SK-N-SH (cell line): ENCODE data around the gene AURKB. TPM values are rescaled to one million over a fixed set of nuclear protein-coding genes. Genes with fewer than 3 reads are reported as not detected.

Source experiments
- CTCF ChIA-PET: fragments of 300-600, 350-600 bp; formaldehyde crosslinking; extraction: SDS; loops from one replicate; lab custom pipeline; 2021; lab: Yijun Ruan, JAX
- POLR2A ChIA-PET: fragments of 350-600 bp; sonication (Branson Sonifier 250); formaldehyde crosslinking; extraction: SDS; loops from one replicate; lab custom pipeline; 2020; ENCODE audit warnings: antibody characterized with exemption, inconsistent platforms; lab: Yijun Ruan, JAX
- DNase-seq: peaks from one replicate; pipeline ENCODE4 v3.0.0; 2012
- H2AFZ ChIP-seq: fragments of 200-600 bp; sonication (generic); 2 replicates; pipeline ENCODE4 v1.8.1; 2016; ENCODE audit warnings: antibody characterized with exemption, mild to moderate bottlenecking, low read depth
- H3F3A ChIP-seq: fragments of 200-600 bp; sonication (generic); replicated peaks from 2 replicates; pipeline ENCODE3; 2016; ENCODE audit warnings: antibody characterized with exemption, mild to moderate bottlenecking; ENCODE audit not compliant: insufficient read depth
- H3K27ac ChIP-seq, 2 experiments: fragments of 200-500 bp in 1 of 2; fragments of 200-600 bp in 1 of 2; sonication (Bioruptor generic) in 1 of 2; sonication (generic), shearing (Covaris generic) in 1 of 2; 2 replicates each; pipeline versions ENCODE4 v1.5.1 to v1.6.1; 2014 to 2016; ENCODE audit warnings: low read depth in 2 of 2, inconsistent platforms in 1 of 2, low read length in 1 of 2, mild to moderate bottlenecking in 1 of 2, mixed read lengths in 1 of 2
- H3K27me3 ChIP-seq: fragments of 200-600 bp; sonication (generic), shearing (Covaris generic); 2 replicates; pipeline ENCODE4 v1.6.1; 2016; ENCODE audit warnings: mixed run types; ENCODE audit not compliant: insufficient read depth
- H3K36me3 ChIP-seq, 2 experiments: fragments of 200-500 bp in 1 of 2; fragments of 200-600 bp in 1 of 2; sonication (Bioruptor generic) in 1 of 2; sonication (generic) in 1 of 2; replicated peaks in 1 of 2; 2 replicates each; pipeline versions ENCODE3 to v1.5.1; 2014 to 2016; ENCODE audit warnings: low read length in 1 of 2, mild to moderate bottlenecking in 1 of 2; ENCODE audit not compliant: insufficient read depth in 2 of 2, control insufficient read depth in 1 of 2
- H3K4me1 ChIP-seq, 2 experiments: fragments of 200-500 bp in 1 of 2; fragments of 200-600 bp in 1 of 2; sonication (Bioruptor generic) in 1 of 2; sonication (generic), shearing (Covaris generic) in 1 of 2; 2 replicates each; pipeline versions ENCODE4 v1.5.1 to v1.6.1; 2014 to 2016; ENCODE audit warnings: low read depth in 1 of 2, low read length in 1 of 2, mixed run types in 1 of 2; ENCODE audit not compliant: insufficient read depth in 2 of 2, control insufficient read depth in 1 of 2
- H3K4me2 ChIP-seq: fragments of 200-600 bp; sonication (generic), shearing (Covaris generic); 2 replicates; pipeline ENCODE4 v1.6.1; 2017; ENCODE audit warnings: mixed run types
- H3K4me3 ChIP-seq, 2 experiments: fragments of 200-500 bp in 1 of 2; fragments of 200-600 bp in 1 of 2; sonication (Bioruptor generic) in 1 of 2; sonication (generic), shearing (Covaris generic) in 1 of 2; 2 replicates each; pipeline versions ENCODE4 v1.5.1 to v1.8.1; 2014 to 2016; ENCODE audit warnings: low read depth in 2 of 2, inconsistent platforms in 1 of 2, low read length in 1 of 2, mild to moderate bottlenecking in 1 of 2, mixed read lengths in 1 of 2, moderate library complexity in 1 of 2
- H3K79me2 ChIP-seq: fragments of 200-600 bp; sonication (generic); 2 replicates; pipeline ENCODE4 v1.8.1; 2017; ENCODE audit warnings: mild to moderate bottlenecking; ENCODE audit not compliant: insufficient read depth
- H3K9ac ChIP-seq: fragments of 200-600 bp; sonication (generic); 2 replicates; pipeline ENCODE4 v1.6.1; 2017; ENCODE audit warnings: mixed run types
- H3K9me2 ChIP-seq: fragments of 200-600 bp; sonication (generic); 2 replicates; pipeline ENCODE4 v1.6.1; 2017; ENCODE audit warnings: mixed run types
- H3K9me3 ChIP-seq: fragments of 200-600 bp; sonication (generic); 2 replicates; pipeline ENCODE4 v1.6.1; 2017; ENCODE audit warnings: mixed run types, mild to moderate bottlenecking, moderate library complexity
- H4K20me1 ChIP-seq: fragments of 200-600 bp; sonication (generic); 2 replicates; pipeline ENCODE4 v1.6.1; 2017; ENCODE audit warnings: mild to moderate bottlenecking, mixed run types; ENCODE audit not compliant: insufficient read depth
- CTCF ChIP-seq: fragments of 200-600 bp; sonication (generic); IDR thresholded peaks from 2 replicates; pipeline ENCODE4 v1.6.1; 2017; ENCODE audit warnings: antibody characterized with exemption, mild to moderate bottlenecking, moderate library complexity
- ELF1 ChIP-seq: IDR thresholded peaks from 2 replicates; pipeline ENCODE4 v1.4.0; 2012
- EP300 ChIP-seq, 2 experiments: IDR thresholded peaks; 2 replicates each; pipeline versions ENCODE4 v1.4.0 to v1.6.1; 2012; ENCODE audit warnings: borderline replicate concordance in 1 of 2, low read depth in 1 of 2, low read length in 1 of 2
- FOSL2 ChIP-seq: IDR thresholded peaks from 2 replicates; pipeline ENCODE4 v1.4.0; 2012; ENCODE audit warnings: low read depth, mild to moderate bottlenecking, moderate library complexity, borderline replicate concordance
- FOXJ3 ChIP-seq: sonication (generic); formaldehyde crosslinking; IDR thresholded peaks from 2 replicates; pipeline ENCODE4 v1.5.1; 2020; ENCODE audit warnings: mild to moderate bottlenecking, missing genetic modification reagents
- GABPA ChIP-seq: IDR thresholded peaks from 2 replicates; pipeline ENCODE4 v1.4.0; 2012; ENCODE audit warnings: low read depth, mild to moderate bottlenecking
- GATA2 ChIP-seq: sonication (generic); formaldehyde crosslinking; IDR thresholded peaks from 2 replicates; pipeline ENCODE4 v1.5.0; 2020; ENCODE audit warnings: mild to moderate bottlenecking, missing genetic modification reagents
- NFIC ChIP-seq: IDR thresholded peaks from 2 replicates; pipeline ENCODE4 v1.4.0; 2012; ENCODE audit warnings: borderline replicate concordance
- POLR2AphosphoS5 ChIP-seq: IDR thresholded peaks from 2 replicates; pipeline ENCODE4 v1.6.1; 2012; ENCODE audit warnings: low read depth, low read length
- RAD21 ChIP-seq: IDR thresholded peaks from 2 replicates; pipeline ENCODE4 v1.6.1; 2012; ENCODE audit warnings: mild to moderate bottlenecking, low read length
- RCOR1 ChIP-seq: fragments of 150-350 bp; IDR thresholded peaks from 2 replicates; pipeline ENCODE4 v1.6.1; 2017; ENCODE audit warnings: antibody characterized with exemption, low read length
- RFX5 ChIP-seq: IDR thresholded peaks from 2 replicates; pipeline ENCODE4 v1.6.1; 2012; ENCODE audit warnings: mild to moderate bottlenecking, improper control_type of control experiment, low read length
- RXRA ChIP-seq: IDR thresholded peaks from 2 replicates; pipeline ENCODE4 v1.4.0; 2012; ENCODE audit warnings: low read depth, mild to moderate bottlenecking, borderline replicate concordance
- SIN3A ChIP-seq: IDR thresholded peaks from 2 replicates; pipeline ENCODE4 v1.6.1; 2012; ENCODE audit warnings: low read depth, mild to moderate bottlenecking, low read length, moderate library complexity, borderline replicate concordance
- SMC3 ChIP-seq: IDR thresholded peaks from 2 replicates; pipeline ENCODE4 v1.6.1; 2012; ENCODE audit warnings: low read depth, low read length, improper control_type of control experiment
- TAF1 ChIP-seq: IDR thresholded peaks from 2 replicates; pipeline ENCODE4 v1.6.1; 2012; ENCODE audit warnings: low read depth, mild to moderate bottlenecking, low read length, moderate library complexity, borderline replicate concordance
- TEAD4 ChIP-seq: IDR thresholded peaks from 2 replicates; pipeline ENCODE4 v1.4.0; 2012; ENCODE audit warnings: mild to moderate bottlenecking, borderline replicate concordance; ENCODE audit not compliant: insufficient read depth
- WGBS: methylation state at CpG from one replicate; pipeline ENCODE4 v1.1.6; 2017; ENCODE audit warnings: low lambda C conversion rate; 5-methylcytosine and 5-hydroxymethylcytosine counted together
- polyA plus RNA-seq, 3 experiments: library from polyadenylated mRNA; depleted of rRNA; stranded (reverse); fragments of >200 nt; gene quantifications; 2 replicates each; pipeline ENCODE4 v1.2.3, GENCODE V29; 2012
- TF ChIP-seq, protein P1 (sequence below): IDR thresholded peaks from 2 replicates; pipeline ENCODE4 v1.4.0; 2012; ENCODE audit warnings: low read depth
- TF ChIP-seq, protein P2 (sequence below): fragments of 150-350 bp; IDR thresholded peaks from 2 replicates; pipeline ENCODE4 v1.6.1; 2017; ENCODE audit warnings: antibody characterized with exemption, low read length, low read depth, borderline replicate concordance
- TF ChIP-seq, protein P3 (sequence below): IDR thresholded peaks from 2 replicates; pipeline ENCODE4; 2012
- TF ChIP-seq, protein P4 (sequence below): fragments of 150-350 bp; IDR thresholded peaks from 2 replicates; pipeline ENCODE4 v1.6.1; 2016; ENCODE audit warnings: mild to moderate bottlenecking, low read depth, low read length

The AURKB gene
- polyA plus RNA-seq, 1 of the 3 experiments (the other 2 are of a cell fraction) = 43.9 TPM

DNA sequence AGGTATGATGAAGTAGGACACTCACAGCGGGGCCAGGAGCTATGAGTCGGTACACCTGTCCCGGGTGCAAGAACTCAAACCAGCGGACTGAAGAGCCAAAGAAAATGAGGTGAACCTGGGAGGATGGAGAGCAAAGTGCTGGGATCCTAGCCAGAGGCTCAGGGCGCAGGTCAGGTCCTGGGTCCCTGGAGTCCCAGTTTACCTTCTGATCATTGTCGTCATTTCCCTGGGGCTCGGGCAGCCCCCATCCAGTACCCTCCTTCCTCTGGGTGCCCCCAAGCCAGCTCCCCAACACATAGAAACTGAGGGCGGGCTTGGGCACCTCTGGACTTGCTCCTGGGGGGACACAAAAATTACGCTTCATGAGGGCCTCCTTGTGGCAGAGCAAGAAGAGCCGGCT, 21.3 kb upstream of the AURKB start:
- Histone ChIP-seq H3K9me3 (no peaks in the 10 kb centered on the region), H3K36me3 (peaks cover 12 to 67% of the 10 kb centered on the region in 2 experiments), H3F3A (peaks cover 10% of the 10 kb centered on the region), H3K27me3 (no peaks in the 10 kb centered on the region), H3K9me2 (no peaks in the 10 kb centered on the region), H2AFZ (no peak overlapping the region), H3K27ac (no peak overlapping the region), H4K20me1 (no peaks in the 10 kb centered on the region), H3K79me2 (no peaks in the 10 kb centered on the region), H3K4me1 (peaks cover 0 to 10% of the 10 kb centered on the region in 2 experiments; a peak in 3 of 4 replicates), H3K4me2 (no peak overlapping the region), H3K4me3 (no peak overlapping the region), H3K9ac (no peak overlapping the region)
- ChIA-PET CTCF (interaction anchor here (1.2 kb wide), 1 partner anchor 14 kb away, joined by 5 read pairs; no protein-coding TSS in a partner anchor), POLR2A (interaction anchor here (1.3 kb wide), 1 partner anchor 59 kb away, joined by 3 read pairs; no protein-coding TSS in a partner anchor)
- TF ChIP-seq, protein P1, sequence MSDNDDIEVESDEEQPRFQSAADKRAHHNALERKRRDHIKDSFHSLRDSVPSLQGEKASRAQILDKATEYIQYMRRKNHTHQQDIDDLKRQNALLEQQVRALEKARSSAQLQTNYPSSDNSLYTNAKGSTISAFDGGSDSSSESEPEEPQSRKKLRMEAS = no peak
- TF ChIP-seq ELF1 (no peak), RAD21 (no peak), TAF1 (no peak), TEAD4 (no peak)
- TF ChIP-seq, protein P2, sequence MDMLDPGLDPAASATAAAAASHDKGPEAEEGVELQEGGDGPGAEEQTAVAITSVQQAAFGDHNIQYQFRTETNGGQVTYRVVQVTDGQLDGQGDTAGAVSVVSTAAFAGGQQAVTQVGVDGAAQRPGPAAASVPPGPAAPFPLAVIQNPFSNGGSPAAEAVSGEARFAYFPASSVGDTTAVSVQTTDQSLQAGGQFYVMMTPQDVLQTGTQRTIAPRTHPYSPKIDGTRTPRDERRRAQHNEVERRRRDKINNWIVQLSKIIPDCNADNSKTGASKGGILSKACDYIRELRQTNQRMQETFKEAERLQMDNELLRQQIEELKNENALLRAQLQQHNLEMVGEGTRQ = no peak
- no peak for DNase-seq
- WGBS = 86% methylated on average over 10 of the region's 10 CpGs

GRCh38 chr17:8227238-8227581, 16.8 kb upstream of the AURKB start:
- DNase-seq = no peak
- Histone ChIP-seq H3K4me3 (peak overlapping the region; percentile 55), H3K9me2 (no peaks in the 10 kb centered on the region), H3K36me3 (peaks cover 12 to 39% of the 10 kb centered on the region in 2 experiments), H4K20me1 (0 out of 2 replicates have a peak, but pooled peaks cover 4% of the 10 kb centered on the region), H3K4me1 (peaks cover 8 to 23% of the 10 kb centered on the region in 2 experiments; a peak in 3 of 4 replicates), H3K9me3 (no peaks in the 10 kb centered on the region), H3K4me2 (peak overlapping the region; percentile 60), H2AFZ (no peak overlapping the region), H3F3A (peaks cover 35% of the 10 kb centered on the region), H3K79me2 (no peaks in the 10 kb centered on the region), H3K27ac (peak overlapping the region; percentile 82 to 95), H3K9ac (peak overlapping the region; percentile 55; the same call in 1 of the 2 replicates), H3K27me3 (no peaks in the 10 kb centered on the region)
- 75% methylated on average over 3 of the region's 4 CpGs for WGBS
- CTCF ChIA-PET = interaction anchor here (1.3 to 2.0 kb wide), 4 partner anchors 22 to 153 kb away, joined by 3 to 8 read pairs (median 5); partner anchors contain the start of genes PFAS and RANGRF
- TF ChIP-seq FOSL2 (no peak), GABPA (no peak), RCOR1 (no peak), POLR2AphosphoS5 (no peak), RXRA (no peak), RFX5 (no peak), FOXJ3 (CRISPR knock-in tag) (no peak), SIN3A (no peak), TAF1 (no peak), NFIC (no peak), TEAD4 (no peak), ELF1 (no peak), SMC3 (no peak), CTCF (no peak), GATA2 (CRISPR knock-in tag) (no peak), EP300 (IDR thresholded peaks at IDR 0.05; ENCODE audit: borderline replicate concordance in 1 of 2, low read depth in 1 of 2, low read length in 1 of 2) (no peak)
- TF ChIP-seq, protein P3, sequence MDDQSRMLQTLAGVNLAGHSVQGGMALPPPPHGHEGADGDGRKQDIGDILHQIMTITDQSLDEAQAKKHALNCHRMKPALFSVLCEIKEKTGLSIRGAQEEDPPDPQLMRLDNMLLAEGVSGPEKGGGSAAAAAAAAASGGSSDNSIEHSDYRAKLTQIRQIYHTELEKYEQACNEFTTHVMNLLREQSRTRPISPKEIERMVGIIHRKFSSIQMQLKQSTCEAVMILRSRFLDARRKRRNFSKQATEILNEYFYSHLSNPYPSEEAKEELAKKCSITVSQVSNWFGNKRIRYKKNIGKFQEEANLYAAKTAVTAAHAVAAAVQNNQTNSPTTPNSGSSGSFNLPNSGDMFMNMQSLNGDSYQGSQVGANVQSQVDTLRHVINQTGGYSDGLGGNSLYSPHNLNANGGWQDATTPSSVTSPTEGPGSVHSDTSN = no peak
- TF ChIP-seq, protein P1 = no peak
- TF ChIP-seq, protein P4, sequence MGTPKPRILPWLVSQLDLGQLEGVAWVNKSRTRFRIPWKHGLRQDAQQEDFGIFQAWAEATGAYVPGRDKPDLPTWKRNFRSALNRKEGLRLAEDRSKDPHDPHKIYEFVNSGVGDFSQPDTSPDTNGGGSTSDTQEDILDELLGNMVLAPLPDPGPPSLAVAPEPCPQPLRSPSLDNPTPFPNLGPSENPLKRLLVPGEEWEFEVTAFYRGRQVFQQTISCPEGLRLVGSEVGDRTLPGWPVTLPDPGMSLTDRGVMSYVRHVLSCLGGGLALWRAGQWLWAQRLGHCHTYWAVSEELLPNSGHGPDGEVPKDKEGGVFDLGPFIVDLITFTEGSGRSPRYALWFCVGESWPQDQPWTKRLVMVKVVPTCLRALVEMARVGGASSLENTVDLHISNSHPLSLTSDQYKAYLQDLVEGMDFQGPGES = no peak
- POLR2A ChIA-PET = interaction anchor here (0.6 to 1.4 kb wide), 8 partner anchors 8 to 108 kb away, joined by 3 to 7 read pairs (median 3); partner anchors contain the start of genes CTC1 and SLC25A35
